Measurements from ENCODE around the gene TNFSF10.

DNA sequence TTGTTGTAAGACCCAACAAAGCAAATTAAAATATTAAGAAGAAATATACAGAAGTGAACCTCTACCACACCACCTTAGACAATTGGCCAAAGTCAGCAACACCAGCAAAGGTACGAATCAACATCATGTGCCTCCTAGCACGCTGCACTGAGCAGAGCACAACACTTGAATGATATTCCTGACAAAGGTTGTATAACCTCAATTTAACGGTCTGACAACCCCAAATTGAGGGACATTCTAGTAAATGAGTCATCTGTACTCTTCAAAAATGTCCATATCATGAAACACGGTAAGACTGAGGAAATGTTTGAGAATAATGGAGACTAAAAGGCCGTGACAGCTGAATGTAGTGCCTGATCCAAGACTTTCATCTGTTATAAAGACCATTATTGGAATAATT lies 41.3 kb upstream of the TNFSF10 start:
- TF ChIP-seq CTCF (IDR thresholded peaks at IDR 0.05): no peak
- TF ChIP-seq POLR2A (IDR thresholded peaks at IDR 0.05): no peak
